Suprapubic skin (tissue), 3 donors: ENCODE results near the gene TFAM.

Experiments
- EP300 ChIP-seq: sonication (generic); formaldehyde crosslinking; IDR thresholded peaks from one replicate; pipeline ENCODE4 v1.6.1; 2017; ENCODE audit warnings: antibody characterized with exemption
- POLR2A ChIP-seq, 2 donors: fragments of 450-650 bp; IDR thresholded peaks; one replicate each; pipeline ENCODE4 v1.6.1; 2017; ENCODE audit warnings: antibody characterized with exemption in 2 of 2, mild to moderate bottlenecking in 2 of 2, moderate library complexity in 2 of 2
- TF ChIP-seq, protein P1 (sequence below), 2 donors: fragments of 200-600 bp in 1 of 2; fragments of 450-650 bp in 1 of 2; sonication (generic) in 1 of 2; IDR thresholded peaks; one replicate each; pipeline ENCODE4 v1.5.1; 2016 to 2019; ENCODE audit warnings: antibody characterized with exemption in 2 of 2, mild to moderate bottlenecking in 1 of 2, moderate library complexity in 1 of 2

GRCh38 chr10:58440484-58440883, 55.3 kb downstream of the TFAM start:
- TF ChIP-seq, protein P1, sequence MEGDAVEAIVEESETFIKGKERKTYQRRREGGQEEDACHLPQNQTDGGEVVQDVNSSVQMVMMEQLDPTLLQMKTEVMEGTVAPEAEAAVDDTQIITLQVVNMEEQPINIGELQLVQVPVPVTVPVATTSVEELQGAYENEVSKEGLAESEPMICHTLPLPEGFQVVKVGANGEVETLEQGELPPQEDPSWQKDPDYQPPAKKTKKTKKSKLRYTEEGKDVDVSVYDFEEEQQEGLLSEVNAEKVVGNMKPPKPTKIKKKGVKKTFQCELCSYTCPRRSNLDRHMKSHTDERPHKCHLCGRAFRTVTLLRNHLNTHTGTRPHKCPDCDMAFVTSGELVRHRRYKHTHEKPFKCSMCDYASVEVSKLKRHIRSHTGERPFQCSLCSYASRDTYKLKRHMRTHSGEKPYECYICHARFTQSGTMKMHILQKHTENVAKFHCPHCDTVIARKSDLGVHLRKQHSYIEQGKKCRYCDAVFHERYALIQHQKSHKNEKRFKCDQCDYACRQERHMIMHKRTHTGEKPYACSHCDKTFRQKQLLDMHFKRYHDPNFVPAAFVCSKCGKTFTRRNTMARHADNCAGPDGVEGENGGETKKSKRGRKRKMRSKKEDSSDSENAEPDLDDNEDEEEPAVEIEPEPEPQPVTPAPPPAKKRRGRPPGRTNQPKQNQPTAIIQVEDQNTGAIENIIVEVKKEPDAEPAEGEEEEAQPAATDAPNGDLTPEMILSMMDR (IDR thresholded peaks at IDR 0.05), result no peak
- TF ChIP-seq EP300, result no peak
- TF ChIP-seq POLR2A (IDR thresholded peaks at IDR 0.05), result no peak
